Transverse colon (tissue), 4 donors: Measurements from ENCODE around the gene CCM2. TPM values are rescaled to one million over a fixed set of nuclear protein-coding genes. Genes with fewer than 3 reads are reported as not detected.

ENCODE experiments used
- DNase-seq: peaks from one replicate; pipeline ENCODE4 v3.0.0-alpha.2; 2019
- H3K27ac ChIP-seq, 4 donors: fragments of 200-600 bp; sonication (generic); 2 replicates each; pipeline ENCODE4 v1.5.1; 2016 to 2018; ENCODE audit warnings: inconsistent platforms in 4 of 4
- H3K27me3 ChIP-seq: fragments of 200-600 bp; sonication (generic); 2 replicates; pipeline ENCODE4 v1.5.1; 2017; ENCODE audit warnings: inconsistent platforms
- H3K36me3 ChIP-seq, 4 donors: fragments of 200-600 bp; sonication (generic); 2 replicates each; pipeline ENCODE4 v1.5.1; 2017 to 2019; ENCODE audit warnings: inconsistent platforms in 4 of 4
- H3K4me1 ChIP-seq, 4 donors: fragments of 200-600 bp; sonication (generic); 2 replicates each; pipeline ENCODE4 v1.5.1; 2017 to 2020; ENCODE audit warnings: inconsistent platforms in 4 of 4
- H3K4me3 ChIP-seq, 4 donors: fragments of 200-600 bp; sonication (generic); 1 replicate in 1 of 4; 2 replicates in 3 of 4; pipeline versions ENCODE4 v1.5.1 to v1.6.1; 2017 to 2019; ENCODE audit warnings: inconsistent platforms in 4 of 4
- H3K9me3 ChIP-seq, 2 donors: fragments of 200-600 bp; sonication (generic); 2 replicates each; pipeline ENCODE4 v1.5.1; 2017 to 2019; ENCODE audit warnings: inconsistent platforms in 2 of 2
- CTCF ChIP-seq, 5 experiments: fragments of 200-600 bp in 3 of 5; fragments of 450-650 bp in 2 of 5; sonication (generic) in 3 of 5; IDR thresholded peaks; 1 replicate in 2 of 5; 2 replicates in 3 of 5; pipeline ENCODE4 v1.5.1; 2016 to 2017; ENCODE audit warnings: antibody characterized with exemption in 5 of 5, inconsistent platforms in 3 of 5, mild to moderate bottlenecking in 2 of 5, moderate library complexity in 1 of 5
- EP300 ChIP-seq: sonication (generic); formaldehyde crosslinking; IDR thresholded peaks from one replicate; pipeline ENCODE4 v1.6.1; 2017; ENCODE audit warnings: antibody characterized with exemption, low read depth
- POLR2A ChIP-seq: fragments of 450-650 bp; IDR thresholded peaks from one replicate; pipeline ENCODE4 v1.6.1; 2016; ENCODE audit warnings: antibody characterized with exemption, mild to moderate bottlenecking, moderate library complexity
- POLR2AphosphoS5 ChIP-seq, 3 donors: sonication (generic); formaldehyde crosslinking; IDR thresholded peaks; one replicate each; pipeline ENCODE4 v1.6.1; 2016; ENCODE audit warnings: antibody characterized with exemption in 3 of 3
- WGBS, 2 donors: methylation state at CpG; one replicate each; pipeline ENCODE4 v1.1.5; 2018; ENCODE audit warnings: low coverage in 1 of 2; 5-methylcytosine and 5-hydroxymethylcytosine counted together
- in situ Hi-C, 4 donors: fragments of 200-750 bp; cut with MboI; loops; one replicate each; pipeline versions ENCODE4 v1.15.0 to v1.15.1; 2017; ENCODE audit warnings: low sequenced_read_pairs in 3 of 4, low pct_ligation_motif_present in 1 of 4, low pct_unique_long_range_greater_than_20kb in 1 of 4
- intact Hi-C: fragments of 100-400 bp; cut with DNase I; formaldehyde crosslinking; loops from one replicate; pipeline ENCODE4 v1.15.1; 2023; ENCODE audit warnings: low total_unique reads
- total RNA-seq, 4 donors: library from RNA; depleted of rRNA; stranded (reverse); fragments of >200 nt; gene quantifications; one replicate each; pipeline ENCODE4 v1.1.0, GENCODE V29; 2016

Gene CCM2
- total RNA-seq, 4 donors from 2014 or later: 40.4 to 76.4 (median 47.8) TPM

- no peak for TF ChIP-seq POLR2A
- TF ChIP-seq POLR2AphosphoS5 (IDR thresholded peaks at IDR 0.05): no peak
- TF ChIP-seq CTCF (IDR thresholded peaks at IDR 0.05): no peak
- no peak for TF ChIP-seq EP300
- intact Hi-C loops (no loop called here), in situ Hi-C loops (no loop called here)
- H3K36me3 ChIP-seq: peaks cover 0 to 11% (median 0%) of the 10 kb centered on the region in 4 donors
- 95 to 96% methylated on average over 2 to 3 of the region's 3 CpGs for WGBS, 2 donors
- H3K9me3 ChIP-seq: no peaks in the 10 kb centered on the region
- no peak for DNase-seq
- no peak overlapping the region for H3K27ac ChIP-seq
- no peaks in the 10 kb centered on the region for H3K27me3 ChIP-seq
- no peaks in the 10 kb centered on the region for H3K4me1 ChIP-seq
- H3K4me3 ChIP-seq: no peak overlapping the region
These were observed 60.3 kb downstream of the CCM2 start for GRCh38 chr7:45060295-45060694.

GRCh38 chr7:45061352-45061751 is 61.4 kb downstream of the CCM2 start:
- in situ Hi-C loops (no loop called here), intact Hi-C loops (no loop called here)
- no peak for DNase-seq
- TF ChIP-seq EP300 (no peak), POLR2AphosphoS5 (IDR thresholded peaks at IDR 0.05) (no peak), CTCF (IDR thresholded peaks at IDR 0.05) (no peak), POLR2A (no peak)
- Histone ChIP-seq H3K27ac (no peak overlapping the region), H3K27me3 (no peaks in the 10 kb centered on the region), H3K9me3 (no peaks in the 10 kb centered on the region), H3K4me3 (no peak overlapping the region), H3K36me3 (peaks cover 0 to 18% (median 0%) of the 10 kb centered on the region in 4 donors), H3K4me1 (no peaks in the 10 kb centered on the region)
- WGBS, 2 donors: 93 to 100% methylated on average over 2 of the region's 2 CpGs

GRCh38 chr7:45061806-45062425 is 61.9 kb downstream of the CCM2 start:
- Histone ChIP-seq H3K27ac (no peak overlapping the region), H3K4me3 (no peak overlapping the region), H3K4me1 (no peaks in the 10 kb centered on the region), H3K27me3 (no peaks in the 10 kb centered on the region), H3K9me3 (no peaks in the 10 kb centered on the region), H3K36me3 (peaks cover 0 to 18% (median 0%) of the 10 kb centered on the region in 4 donors)
- intact Hi-C loops: no loop called here
- WGBS, 2 donors: 67 to 88% methylated on average over 1 of the region's 1 CpG
- DNase-seq: no peak
- in situ Hi-C loops: no loop called here
- TF ChIP-seq POLR2AphosphoS5 (IDR thresholded peaks at IDR 0.05) (no peak), CTCF (IDR thresholded peaks at IDR 0.05) (no peak), EP300 (no peak), POLR2A (no peak)

- no peak overlapping the region for H3K27ac ChIP-seq
- no peaks in the 10 kb centered on the region for H3K27me3 ChIP-seq
- peaks cover 0 to 18% (median 0%) of the 10 kb centered on the region in 4 donors for H3K36me3 ChIP-seq
- intact Hi-C loops (no loop called here), in situ Hi-C loops (no loop called here)
- DNase-seq: no peak
- H3K9me3 ChIP-seq: no peaks in the 10 kb centered on the region
- no peak overlapping the region for H3K4me3 ChIP-seq
- TF ChIP-seq POLR2A (no peak), EP300 (no peak), POLR2AphosphoS5 (IDR thresholded peaks at IDR 0.05) (no peak), CTCF (IDR thresholded peaks at IDR 0.05) (no peak)
- H3K4me1 ChIP-seq: peaks cover 0 to 3% (median 0%) of the 10 kb centered on the region in 4 donors
- 90% methylated on average over 2 to 16 of the region's 16 CpGs for WGBS, 2 donors
These were observed 64.2 kb downstream of the CCM2 start for GRCh38 chr7:45064047-45064725.
